Choroid plexus epithelial cell (primary cell): ENCODE data around the gene BMAL1.

Experiments
- DNase-seq: peaks from one replicate; pipeline ENCODE4 v3.0.0-alpha.2; 2010; ENCODE audit warnings: low read depth
- H3K4me3 ChIP-seq: 2 replicates; pipeline ENCODE4 v1.5.1; 2011; ENCODE audit warnings: low read depth, mild to moderate bottlenecking, control low read depth, low read length, moderate library complexity
- CTCF ChIP-seq: conservative IDR thresholded peaks from 2 replicates; pipeline ENCODE4 v1.5.1; 2011; ENCODE audit warnings: low read depth, mild to moderate bottlenecking, control low read depth, inconsistent platforms, low read length, moderate library complexity

The BMAL1 gene

GRCh38 chr11:13277768-13278608 is at the start of gene BMAL1:
TSS of gene BMAL1 (plus strand) at chr11:13277790. CDS start at chr11:13354309, 76,519 bp downstream.
- DNase-seq = no peak
- peak within 1 kb of the TSS; percentile 87 for H3K4me3 ChIP-seq
- no peak for TF ChIP-seq CTCF

GRCh38 chr11:13228572-13228971 is 49.0 kb upstream of the BMAL1 start:
- H3K4me3 ChIP-seq = no peak overlapping the region
- no peak for DNase-seq
- no peak for TF ChIP-seq CTCF

GRCh38 chr11:13229136-13229535 is 48.5 kb upstream of the BMAL1 start:
- no peak for TF ChIP-seq CTCF
- no peak for DNase-seq
- no peak overlapping the region for H3K4me3 ChIP-seq

- no peak overlapping the region for H3K4me3 ChIP-seq
- DNase-seq = no peak
- TF ChIP-seq CTCF = no peak
Observed at GRCh38 chr11:13229711-13230318, 47.8 kb upstream of the BMAL1 start.

GRCh38 chr11:13233173-13233745 is 44.3 kb upstream of the BMAL1 start:
- no peak overlapping the region for H3K4me3 ChIP-seq
- no peak for TF ChIP-seq CTCF
- DNase-seq = no peak

GRCh38 chr11:13235895-13236294 is 41.7 kb upstream of the BMAL1 start:
- TF ChIP-seq CTCF = no peak
- no peak for DNase-seq
- no peak overlapping the region for H3K4me3 ChIP-seq
